22Rv1 (cell line): ENCODE data around the gene ARHGAP27.

Experiments used
- ZFX ChIP-seq: fragments of 450-650 bp; IDR thresholded peaks from 2 replicates; pipeline ENCODE4 v1.6.1; 2017; ENCODE audit warnings: antibody characterized with exemption, borderline replicate concordance
- TF ChIP-seq, protein P1 (sequence below): fragments of 450-650 bp; IDR thresholded peaks from 2 replicates; pipeline ENCODE4 v1.5.1; 2017; ENCODE audit warnings: mild to moderate bottlenecking

DNA sequence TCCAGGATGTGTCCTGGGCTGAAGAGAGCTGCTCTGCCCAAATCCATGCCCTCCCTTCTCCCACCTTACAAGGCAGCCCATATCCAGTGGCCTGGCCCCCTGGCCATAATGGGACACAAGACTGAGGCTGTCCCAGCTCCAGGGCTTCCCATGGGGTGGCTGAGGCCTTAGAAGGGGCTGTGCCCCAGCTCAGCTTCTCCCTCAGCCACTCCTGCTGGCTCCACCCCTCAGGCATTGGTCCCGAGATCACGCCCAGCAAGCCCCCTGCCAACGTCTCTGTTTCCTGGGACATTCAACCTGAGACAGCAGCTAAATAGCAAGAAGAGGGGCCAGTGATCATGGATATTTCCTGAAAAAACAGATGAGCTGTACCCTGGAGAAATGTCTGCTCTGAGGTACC, 43.3 kb downstream of the ARHGAP27 start:
- TF ChIP-seq, protein P1, sequence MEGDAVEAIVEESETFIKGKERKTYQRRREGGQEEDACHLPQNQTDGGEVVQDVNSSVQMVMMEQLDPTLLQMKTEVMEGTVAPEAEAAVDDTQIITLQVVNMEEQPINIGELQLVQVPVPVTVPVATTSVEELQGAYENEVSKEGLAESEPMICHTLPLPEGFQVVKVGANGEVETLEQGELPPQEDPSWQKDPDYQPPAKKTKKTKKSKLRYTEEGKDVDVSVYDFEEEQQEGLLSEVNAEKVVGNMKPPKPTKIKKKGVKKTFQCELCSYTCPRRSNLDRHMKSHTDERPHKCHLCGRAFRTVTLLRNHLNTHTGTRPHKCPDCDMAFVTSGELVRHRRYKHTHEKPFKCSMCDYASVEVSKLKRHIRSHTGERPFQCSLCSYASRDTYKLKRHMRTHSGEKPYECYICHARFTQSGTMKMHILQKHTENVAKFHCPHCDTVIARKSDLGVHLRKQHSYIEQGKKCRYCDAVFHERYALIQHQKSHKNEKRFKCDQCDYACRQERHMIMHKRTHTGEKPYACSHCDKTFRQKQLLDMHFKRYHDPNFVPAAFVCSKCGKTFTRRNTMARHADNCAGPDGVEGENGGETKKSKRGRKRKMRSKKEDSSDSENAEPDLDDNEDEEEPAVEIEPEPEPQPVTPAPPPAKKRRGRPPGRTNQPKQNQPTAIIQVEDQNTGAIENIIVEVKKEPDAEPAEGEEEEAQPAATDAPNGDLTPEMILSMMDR: no peak
- no peak for TF ChIP-seq ZFX
